ENCODE data around the gene LAMTOR2. TPM values are rescaled to one million over a fixed set of nuclear protein-coding genes. Genes with fewer than 3 reads are reported as not detected.

LAMTOR2 gene
- total and polyA plus RNA-seq, 2 experiments from 2014 or later, result 67.3 to 108 TPM

DNA sequence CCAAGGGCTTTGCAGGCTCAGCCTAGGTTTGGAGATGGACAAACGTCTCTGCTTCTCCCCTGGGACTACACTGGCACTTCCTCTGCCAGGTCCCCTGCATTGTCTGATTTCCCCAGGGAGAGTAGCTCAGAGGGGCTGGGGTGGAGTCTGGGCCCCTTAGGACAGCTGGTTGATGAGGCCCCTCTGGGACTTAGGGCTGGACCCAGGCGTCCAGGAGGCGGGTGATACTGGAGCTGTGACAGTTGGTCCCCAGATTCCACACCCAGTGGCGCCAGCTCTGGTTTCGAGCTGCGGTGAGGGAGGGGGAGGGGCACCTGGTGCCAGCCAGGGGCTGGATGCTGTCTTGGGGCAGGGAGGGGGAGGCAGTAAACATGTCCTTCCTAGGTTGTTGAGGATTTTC is 35.1 kb downstream of the LAMTOR2 start (continued):
- no peak for TF ChIP-seq NANOG (IDR thresholded peaks at IDR 0.05; ENCODE audit: borderline replicate concordance)
- no peak for TF ChIP-seq ZNF331 (CRISPR knock-in tag; IDR thresholded peaks at IDR 0.05; ENCODE audit: low read depth)
- no peak for TF ChIP-seq EZH2 (IDR thresholded peaks at IDR 0.05; ENCODE audit: low read depth, unreplicated experiment)
- TF ChIP-seq, protein P1, sequence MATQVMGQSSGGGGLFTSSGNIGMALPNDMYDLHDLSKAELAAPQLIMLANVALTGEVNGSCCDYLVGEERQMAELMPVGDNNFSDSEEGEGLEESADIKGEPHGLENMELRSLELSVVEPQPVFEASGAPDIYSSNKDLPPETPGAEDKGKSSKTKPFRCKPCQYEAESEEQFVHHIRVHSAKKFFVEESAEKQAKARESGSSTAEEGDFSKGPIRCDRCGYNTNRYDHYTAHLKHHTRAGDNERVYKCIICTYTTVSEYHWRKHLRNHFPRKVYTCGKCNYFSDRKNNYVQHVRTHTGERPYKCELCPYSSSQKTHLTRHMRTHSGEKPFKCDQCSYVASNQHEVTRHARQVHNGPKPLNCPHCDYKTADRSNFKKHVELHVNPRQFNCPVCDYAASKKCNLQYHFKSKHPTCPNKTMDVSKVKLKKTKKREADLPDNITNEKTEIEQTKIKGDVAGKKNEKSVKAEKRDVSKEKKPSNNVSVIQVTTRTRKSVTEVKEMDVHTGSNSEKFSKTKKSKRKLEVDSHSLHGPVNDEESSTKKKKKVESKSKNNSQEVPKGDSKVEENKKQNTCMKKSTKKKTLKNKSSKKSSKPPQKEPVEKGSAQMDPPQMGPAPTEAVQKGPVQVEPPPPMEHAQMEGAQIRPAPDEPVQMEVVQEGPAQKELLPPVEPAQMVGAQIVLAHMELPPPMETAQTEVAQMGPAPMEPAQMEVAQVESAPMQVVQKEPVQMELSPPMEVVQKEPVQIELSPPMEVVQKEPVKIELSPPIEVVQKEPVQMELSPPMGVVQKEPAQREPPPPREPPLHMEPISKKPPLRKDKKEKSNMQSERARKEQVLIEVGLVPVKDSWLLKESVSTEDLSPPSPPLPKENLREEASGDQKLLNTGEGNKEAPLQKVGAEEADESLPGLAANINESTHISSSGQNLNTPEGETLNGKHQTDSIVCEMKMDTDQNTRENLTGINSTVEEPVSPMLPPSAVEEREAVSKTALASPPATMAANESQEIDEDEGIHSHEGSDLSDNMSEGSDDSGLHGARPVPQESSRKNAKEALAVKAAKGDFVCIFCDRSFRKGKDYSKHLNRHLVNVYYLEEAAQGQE (IDR thresholded peaks at IDR 0.05; ENCODE audit: unreplicated experiment), result no peak
- no peak for TF ChIP-seq EZH2phosphoT487 (IDR thresholded peaks at IDR 0.05; ENCODE audit: unreplicated experiment)
- no peak for TF ChIP-seq JUNB (IDR thresholded peaks at IDR 0.05; ENCODE audit: unreplicated experiment)
- TF ChIP-seq CREB1 (CRISPR knock-in tag; IDR thresholded peaks at IDR 0.05; ENCODE audit: low read depth), result no peak
- TF ChIP-seq POLR2AphosphoS5 (IDR thresholded peaks at IDR 0.05; ENCODE audit: low read depth), result no peak
- no peak for TF ChIP-seq STAT1 (IDR thresholded peaks at IDR 0.05; ENCODE audit: unreplicated experiment)
- no peak for TF ChIP-seq ETS1 (IDR thresholded peaks at IDR 0.05)
- TF ChIP-seq, protein P2, sequence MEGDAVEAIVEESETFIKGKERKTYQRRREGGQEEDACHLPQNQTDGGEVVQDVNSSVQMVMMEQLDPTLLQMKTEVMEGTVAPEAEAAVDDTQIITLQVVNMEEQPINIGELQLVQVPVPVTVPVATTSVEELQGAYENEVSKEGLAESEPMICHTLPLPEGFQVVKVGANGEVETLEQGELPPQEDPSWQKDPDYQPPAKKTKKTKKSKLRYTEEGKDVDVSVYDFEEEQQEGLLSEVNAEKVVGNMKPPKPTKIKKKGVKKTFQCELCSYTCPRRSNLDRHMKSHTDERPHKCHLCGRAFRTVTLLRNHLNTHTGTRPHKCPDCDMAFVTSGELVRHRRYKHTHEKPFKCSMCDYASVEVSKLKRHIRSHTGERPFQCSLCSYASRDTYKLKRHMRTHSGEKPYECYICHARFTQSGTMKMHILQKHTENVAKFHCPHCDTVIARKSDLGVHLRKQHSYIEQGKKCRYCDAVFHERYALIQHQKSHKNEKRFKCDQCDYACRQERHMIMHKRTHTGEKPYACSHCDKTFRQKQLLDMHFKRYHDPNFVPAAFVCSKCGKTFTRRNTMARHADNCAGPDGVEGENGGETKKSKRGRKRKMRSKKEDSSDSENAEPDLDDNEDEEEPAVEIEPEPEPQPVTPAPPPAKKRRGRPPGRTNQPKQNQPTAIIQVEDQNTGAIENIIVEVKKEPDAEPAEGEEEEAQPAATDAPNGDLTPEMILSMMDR (conservative IDR thresholded peaks at IDR 0.05; ENCODE audit: low read depth in 2 of 2), result no peak

- peaks cover 2% of the 10 kb centered on the region; the same call in 1 of the 2 replicates for H3K79me2 ChIP-seq (replicated peaks; ENCODE audit: insufficient read depth)
- no peak for TF ChIP-seq NANOG (IDR thresholded peaks at IDR 0.05; ENCODE audit: borderline replicate concordance)
- TF ChIP-seq, protein P1 (IDR thresholded peaks at IDR 0.05; ENCODE audit: unreplicated experiment), result no peak
Observed at GRCh38 chr1:156090138-156090839, 35.7 kb downstream of the LAMTOR2 start.

More at GRCh38 chr1:156090138-156090839, 35.7 kb downstream of the LAMTOR2 start:
- H3K36me3 ChIP-seq (ENCODE audit: insufficient read depth), result no peaks in the 10 kb centered on the region
- DNase-seq (ENCODE audit: low spot score) (no peak), ATAC-seq (peak; percentile 12)
- H3K9me3 Mint-ChIP-seq, result no peaks in the 10 kb centered on the region
- H4K20me1 ChIP-seq (replicated peaks; ENCODE audit: insufficient read depth), result no peaks in the 10 kb centered on the region; the same call in 1 of the 2 replicates
- H3K4me1 Mint-ChIP-seq, result peaks cover 30% of the 10 kb centered on the region
- H3K9me2 ChIP-seq (ENCODE audit: insufficient read depth), result no peaks in the 10 kb centered on the region
- peaks cover 12% of the 10 kb centered on the region; the same call in 2 of the 3 replicates for H3K36me3 Mint-ChIP-seq (ENCODE audit: low read depth)
- H2AFZ ChIP-seq, result no peak overlapping the region
- H3K27me3 Mint-ChIP-seq (ENCODE audit: insufficient read depth, low read depth, poor library complexity), result peaks cover 12% of the 10 kb centered on the region
- H3F3A ChIP-seq (replicated peaks; ENCODE audit: low read depth), result peaks cover 9% of the 10 kb centered on the region
- peak overlapping the region; percentile 36; the same call in 1 of the 2 replicates for H3K27ac Mint-ChIP-seq
- H3K27me3 ChIP-seq (ENCODE audit: insufficient read depth), result no peaks in the 10 kb centered on the region
- no peak overlapping the region; the same call in 2 of the 3 replicates for H3K4me3 Mint-ChIP-seq
- H3K4me1 ChIP-seq (ENCODE audit: insufficient read depth), result peaks cover 15% of the 10 kb centered on the region; the same call in 1 of the 2 replicates
- H3K4me3 ChIP-seq, result no peak overlapping the region
- H3K27ac ChIP-seq (ENCODE audit: low read depth), result 0 out of 2 replicates have a peak overlapping the region, but pooled peaks have one; percentile 36
- H3K4me2 ChIP-seq, result no peak overlapping the region
